HG03432 (cell line): Measurements from ENCODE around the gene GLA.
A peak's percentile ranks its signal among the peaks of the same experiment; 100 is the strongest.

Experiments
- ATAC-seq: cut with Tn5 transposase; IDR thresholded peaks from one replicate; pipeline ENCODE4 v1.9.1; 2021; ENCODE audit warnings: mild to moderate bottlenecking, moderate library complexity; ENCODE audit not compliant: unreplicated experiment

GLA gene

GRCh38 chrX:101407748-101408531 is at the start of gene GLA, which contains the start of gene HNRNPH2:
Gene GLA (minus strand): TSS chrX:101407925. CDS start chrX:101407903, 22 bp downstream.
Gene HNRNPH2 (plus strand): TSS chrX:101408222. CDS start chrX:101411989, 3,767 bp downstream.
- ATAC-seq = peak; percentile 96

GRCh38 chrX:101452056-101452455 is 44.3 kb upstream of the GLA start:
- no peak for ATAC-seq

GRCh38 chrX:101450961-101451360 is 43.2 kb upstream of the GLA start:
- no peak for ATAC-seq

GRCh38 chrX:101450085-101450484 is 42.4 kb upstream of the GLA start:
- ATAC-seq = no peak

GRCh38 chrX:101449279-101449678 is 41.6 kb upstream of the GLA start:
- no peak for ATAC-seq

GRCh38 chrX:101442085-101442484 is 34.4 kb upstream of the GLA start:
- ATAC-seq = no peak

- ATAC-seq = peak; percentile 98
These were observed 22.8 kb upstream of the GLA start for GRCh38 chrX:101430457-101431078.

GRCh38 chrX:101429934-101430333 is 22.2 kb upstream of the GLA start:
- ATAC-seq = peak; percentile 58

GRCh38 chrX:101427954-101428353 is 20.2 kb upstream of the GLA start:
- ATAC-seq = no peak

- no peak for ATAC-seq
These were observed 11.8 kb upstream of the GLA start for GRCh38 chrX:101419489-101419888.

GRCh38 chrX:101417981-101418841 is 10.5 kb upstream of the GLA start:
- ATAC-seq = peak; percentile 54

GRCh38 chrX:101417190-101417589 is 9.5 kb upstream of the GLA start:
- no peak for ATAC-seq

- ATAC-seq = no peak
These were observed 9.0 kb upstream of the GLA start for GRCh38 chrX:101416691-101417090.

- peak; percentile 64 for ATAC-seq
These were observed 7.7 kb upstream of the GLA start for GRCh38 chrX:101415180-101416145.

GRCh38 chrX:101411984-101412383 is 4.3 kb upstream of the GLA start:
- ATAC-seq = no peak

- no peak for ATAC-seq
These were observed 2.7 kb upstream of the GLA start for GRCh38 chrX:101410461-101410860.

- no peak for ATAC-seq
These were observed 1.3 kb upstream of the GLA start for GRCh38 chrX:101409043-101409442.

GRCh38 chrX:101408532-101408841 is 762 bp upstream of the GLA start:
- peak; percentile 26 for ATAC-seq

- no peak for ATAC-seq
These were observed 468 bp downstream of the GLA start for GRCh38 chrX:101407167-101407747.

GRCh38 chrX:101399825-101400224 is 7.9 kb downstream of the GLA start:
- ATAC-seq = no peak
